Skin of body (tissue), 2 donors: Measurements from ENCODE around the gene UMAD1. TPM values are rescaled to one million over a fixed set of nuclear protein-coding genes. Genes with fewer than 3 reads are reported as not detected.

ENCODE experiments used
- DNase-seq: peaks from one replicate; lab custom pipeline; 2025; lab: John Stamatoyannopoulos, UW
- total RNA-seq: library from RNA; depleted of rRNA; stranded (reverse); fragments of >200 nt; gene quantifications from one replicate; pipeline ENCODE4 v1.2.3, GENCODE V29; 2014

The UMAD1 gene
- total RNA-seq, 1 donor from 2014 or later, result 8.5 TPM

DNA sequence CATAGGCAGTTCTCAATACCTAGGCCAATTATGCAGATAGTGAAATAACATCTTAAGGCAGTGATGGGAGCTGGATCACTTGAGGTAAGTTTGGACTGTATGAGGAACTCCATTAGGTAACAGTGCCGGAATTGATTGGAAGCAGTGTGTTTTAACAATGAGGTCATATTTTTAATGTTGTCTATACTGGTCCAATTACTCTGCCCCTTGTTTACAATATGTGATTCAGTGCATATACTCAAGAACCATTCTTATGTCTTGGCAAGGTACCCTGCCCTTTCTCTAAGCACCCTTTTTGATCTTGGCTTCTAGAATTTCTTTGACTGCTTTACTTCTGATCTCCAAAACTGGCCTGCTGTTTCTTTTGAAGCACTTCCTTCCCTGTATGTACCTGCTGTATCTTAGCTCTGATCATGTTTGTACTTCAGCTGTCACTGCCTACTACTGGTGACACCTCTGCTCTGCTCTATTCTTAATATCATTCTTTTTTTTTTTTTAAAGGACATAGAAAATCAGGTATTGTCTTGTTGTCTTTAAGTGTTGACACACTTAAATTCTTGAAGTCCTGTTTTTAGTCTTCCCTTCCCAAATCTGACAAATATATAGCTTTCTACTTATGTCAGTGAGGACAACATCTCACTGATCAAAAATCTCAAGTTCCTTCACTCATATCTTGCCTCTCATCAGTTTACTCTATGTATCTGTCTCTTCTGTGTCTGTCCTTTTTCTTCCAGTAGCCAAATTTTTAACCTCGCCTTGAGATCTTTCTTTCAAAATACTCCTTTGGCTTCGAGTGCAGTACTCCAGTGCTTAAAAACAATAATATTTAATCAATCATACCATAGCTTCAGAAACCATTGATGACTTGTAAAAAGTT is 124.2 kb downstream of the UMAD1 start:
- DNase-seq, result no peak

DNA sequence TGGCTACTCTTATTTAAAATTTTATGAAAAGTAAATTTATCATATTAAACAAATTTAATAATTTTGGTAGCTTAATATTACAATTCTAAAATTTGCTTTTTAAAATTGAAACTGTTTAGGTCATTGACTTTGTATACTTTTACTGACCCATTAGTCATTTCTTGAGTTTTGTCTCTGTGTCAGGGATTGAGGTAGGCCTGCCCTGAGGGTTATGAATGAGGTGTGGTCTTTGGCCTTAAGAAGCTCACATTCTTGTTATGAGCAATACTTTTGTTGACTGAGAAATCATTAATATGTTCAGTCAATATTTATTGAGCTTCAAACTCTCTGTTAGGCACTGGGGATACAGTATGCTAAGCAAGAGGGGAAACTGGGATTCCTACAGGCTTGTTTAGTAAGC is 124.9 kb downstream of the UMAD1 start:
- DNase-seq, result no peak

DNA sequence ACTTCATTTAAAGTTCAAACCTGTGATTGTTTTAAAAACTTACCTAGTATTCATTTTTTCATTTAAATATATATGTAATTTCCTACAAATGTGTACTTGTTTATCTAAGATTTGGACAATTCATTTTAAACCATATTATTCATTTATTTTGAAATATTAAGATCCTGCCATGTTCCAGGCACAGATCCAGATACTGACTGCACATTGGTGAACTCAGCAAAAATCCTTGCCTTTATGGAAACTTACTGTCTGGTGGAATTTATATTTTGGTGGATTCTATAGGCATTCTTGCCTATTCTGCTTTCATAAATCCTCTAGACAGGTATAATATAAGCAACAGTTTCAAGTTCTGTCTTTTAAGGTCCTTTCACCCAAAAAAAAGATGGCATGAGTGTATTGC is 126.1 kb downstream of the UMAD1 start:
- no peak for DNase-seq

DNA sequence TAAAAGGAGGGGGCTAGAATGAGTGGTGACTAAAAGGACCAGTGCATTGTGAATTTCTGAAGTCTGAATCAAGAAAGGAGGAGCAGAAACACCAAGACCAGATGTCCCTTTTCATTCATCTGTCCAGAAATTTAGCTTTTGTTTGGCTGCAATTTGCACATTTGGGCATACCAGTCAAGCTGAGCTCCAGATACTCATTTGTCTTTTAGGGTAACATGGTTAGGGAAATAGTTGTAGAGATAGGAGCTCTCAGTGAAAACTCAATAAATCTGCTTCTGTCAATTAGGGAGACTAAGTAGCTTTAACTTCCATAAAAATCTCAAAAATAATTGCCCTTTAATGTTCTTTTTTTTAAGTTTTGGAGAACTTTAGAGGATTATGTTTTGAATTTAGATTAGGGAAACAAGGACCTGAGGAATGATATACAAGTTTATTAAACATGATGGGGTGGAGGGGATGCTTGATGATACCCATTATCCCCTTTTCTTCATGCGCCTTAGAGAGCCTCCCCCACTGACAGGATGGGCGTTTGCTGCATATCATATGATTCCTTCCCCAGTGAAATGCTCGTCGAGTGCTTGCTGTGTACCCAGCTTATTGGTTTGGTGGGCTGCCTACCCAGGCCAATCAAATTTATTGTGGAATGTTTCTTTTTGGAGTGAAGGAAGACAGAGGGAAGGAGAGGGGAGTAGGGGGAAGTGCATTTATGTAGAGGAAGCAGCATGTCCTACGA is 128.6 kb downstream of the UMAD1 start:
- DNase-seq, result no peak

- no peak for DNase-seq
These were observed 129.4 kb downstream of the UMAD1 start for GRCh38 chr7:7769710-7770627.

GRCh38 chr7:7771452-7771851 is 130.9 kb downstream of the UMAD1 start:
- DNase-seq, result no peak

DNA sequence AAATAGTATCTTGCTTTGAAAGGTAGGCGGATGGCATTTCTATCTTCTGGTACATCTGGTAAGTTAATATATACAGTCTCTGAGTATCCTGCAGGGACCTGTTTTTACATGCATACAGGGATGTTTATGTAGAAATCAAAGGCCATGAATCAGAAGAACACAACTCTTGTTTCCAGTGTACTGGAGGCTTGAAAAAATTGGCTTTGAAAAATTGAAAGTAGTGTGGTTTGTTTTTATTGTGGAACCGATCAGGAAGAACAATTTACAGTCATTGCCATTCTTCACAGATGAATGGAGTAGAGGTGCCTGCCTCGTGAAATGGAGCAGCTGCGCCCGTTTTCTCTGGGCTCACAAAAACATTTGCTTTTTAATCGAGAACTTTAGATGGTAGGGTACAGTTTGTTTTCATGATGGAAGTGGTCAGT is 131.9 kb downstream of the UMAD1 start:
- no peak for DNase-seq

DNA sequence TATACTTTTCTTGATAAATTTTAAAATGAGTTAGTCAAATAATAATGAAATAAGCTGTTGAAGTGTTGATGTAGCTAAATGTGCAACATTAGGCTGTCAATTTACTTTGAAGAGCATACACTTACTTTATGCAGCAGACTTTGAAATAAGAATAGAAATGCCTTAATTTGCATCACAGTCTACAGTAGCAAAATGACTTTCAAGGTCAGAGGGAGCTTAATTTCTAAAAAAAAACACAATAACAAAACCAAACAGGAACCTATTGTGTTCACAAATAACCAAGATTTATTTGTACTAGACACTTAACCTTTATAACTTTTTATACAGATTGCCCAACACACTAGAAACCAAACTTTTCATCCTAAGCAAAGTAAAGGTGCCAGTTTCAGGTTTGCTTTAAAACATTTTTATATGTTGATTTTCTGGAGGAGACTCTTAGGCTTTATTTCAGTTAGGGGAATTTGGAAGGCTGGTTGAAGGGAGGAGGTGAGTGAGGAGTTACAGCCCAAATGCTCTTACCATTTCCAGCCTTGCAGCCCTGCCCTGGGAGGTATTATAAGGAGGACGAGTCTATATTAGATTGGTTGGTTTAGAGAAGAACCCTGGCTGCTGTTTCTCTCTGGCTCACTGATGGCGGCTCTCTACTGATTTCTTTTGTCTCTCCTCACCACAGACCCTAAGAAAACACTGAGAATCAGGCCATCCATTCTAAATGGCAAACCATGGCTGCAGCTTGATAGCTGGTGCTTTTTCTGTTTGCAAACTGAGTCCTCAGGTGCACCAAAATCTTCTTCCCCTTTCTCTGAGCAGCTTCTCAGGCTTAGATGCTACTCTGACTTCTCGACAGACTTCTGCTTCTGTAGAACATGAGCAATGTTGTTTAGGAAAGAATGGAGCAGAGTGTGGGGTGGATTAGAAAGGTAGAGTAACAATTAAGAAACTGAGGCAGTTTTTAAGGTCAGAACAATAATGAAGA is 133.1 kb downstream of the UMAD1 start:
- no peak for DNase-seq

DNA sequence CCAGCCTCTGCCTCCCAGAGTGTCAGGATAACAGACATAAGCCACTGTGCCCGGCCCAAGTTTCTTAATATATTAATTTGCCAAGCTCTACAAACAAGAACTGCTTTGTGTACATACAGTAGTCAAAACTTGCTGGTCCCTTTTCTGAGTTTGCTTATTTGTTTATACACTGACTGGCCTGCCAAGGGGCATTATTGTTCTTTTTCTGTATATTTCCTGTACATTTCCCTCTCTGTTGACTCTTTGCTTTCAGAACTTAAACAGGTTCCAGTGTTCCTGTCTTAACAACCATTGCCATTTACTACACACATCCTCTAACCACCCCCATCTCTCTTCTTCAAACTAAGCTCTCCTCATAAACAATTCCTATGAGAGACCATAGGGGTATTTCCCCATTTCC is 139.3 kb downstream of the UMAD1 start:
- no peak for DNase-seq

- no peak for DNase-seq
These were observed 142.4 kb downstream of the UMAD1 start for GRCh38 chr7:7783001-7783400.

- DNase-seq, result no peak
These were observed 144.9 kb downstream of the UMAD1 start for GRCh38 chr7:7785344-7785973.

DNA sequence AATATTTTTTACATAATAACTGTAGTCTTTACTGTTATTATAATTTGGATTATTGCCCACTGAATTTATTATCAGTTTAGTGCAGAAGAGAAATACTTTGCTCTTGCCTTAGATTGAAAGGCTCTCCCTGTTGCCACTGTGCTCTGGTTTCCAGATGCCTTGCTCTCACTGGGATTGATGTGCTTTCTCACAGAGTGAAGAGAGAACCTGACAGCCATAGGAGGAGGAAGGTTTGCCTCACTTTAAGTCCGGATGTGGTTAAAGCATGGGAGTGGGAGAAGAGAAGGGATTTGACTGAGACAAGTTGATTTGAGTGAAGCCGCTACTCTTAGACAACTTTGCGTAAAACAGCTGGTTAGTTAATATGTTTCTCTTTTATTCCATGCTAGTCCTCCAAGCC is 146.0 kb downstream of the UMAD1 start:
- no peak for DNase-seq

GRCh38 chr7:7789551-7789988 is 149.0 kb downstream of the UMAD1 start:
- no peak for DNase-seq

DNA sequence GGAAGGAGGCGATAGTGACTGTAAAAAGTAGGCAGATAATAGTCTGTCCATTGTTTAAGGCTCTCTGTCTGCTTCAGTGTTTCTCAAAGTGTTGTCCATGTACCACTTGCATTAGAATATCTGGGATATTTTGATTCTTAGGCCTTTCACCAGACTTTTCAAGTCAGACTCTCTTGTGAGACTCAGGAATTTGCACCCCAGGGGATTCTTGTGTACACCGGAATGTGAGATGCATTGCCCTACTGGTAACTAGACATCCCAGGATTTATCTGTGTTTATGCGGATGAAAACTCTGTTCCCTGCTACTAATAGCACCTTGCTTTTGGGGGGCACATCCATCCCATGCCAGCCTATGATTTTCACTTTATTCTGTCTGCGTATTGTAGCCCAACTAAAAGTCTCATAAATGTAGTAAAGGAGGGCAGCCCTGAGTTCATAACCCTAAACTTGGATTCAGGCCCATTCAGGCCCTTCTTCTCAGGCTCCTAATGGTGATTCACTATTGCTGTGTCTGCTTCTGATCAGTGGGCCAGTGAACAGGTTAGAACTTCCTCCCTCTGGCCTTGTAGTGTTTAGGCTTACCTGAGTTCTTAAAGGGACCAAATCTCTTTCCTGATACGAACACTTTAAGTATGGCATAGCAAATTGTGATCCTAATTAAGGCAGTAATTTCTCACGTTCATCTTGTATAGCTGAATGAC is 149.6 kb downstream of the UMAD1 start:
- DNase-seq, result no peak

DNA sequence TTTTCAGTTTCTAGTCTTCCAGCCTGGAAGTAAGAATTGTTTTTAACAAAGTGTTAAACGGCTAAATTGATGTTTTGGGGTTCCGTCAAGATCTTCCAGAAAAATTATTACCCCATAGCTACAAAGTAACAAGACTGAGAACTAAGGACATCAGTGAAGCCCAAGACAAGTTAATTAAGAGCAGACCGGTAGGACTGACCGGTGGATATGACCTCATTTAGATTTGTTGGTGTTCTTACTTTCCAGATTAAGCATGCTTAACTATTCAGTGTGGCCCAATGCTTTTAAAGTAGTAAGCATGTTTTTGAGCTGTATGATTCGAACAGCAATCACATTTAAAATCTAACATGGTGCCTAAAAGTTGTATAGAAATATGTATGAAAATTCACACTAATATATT is 151.0 kb downstream of the UMAD1 start:
- DNase-seq, result no peak

- no peak for DNase-seq
These were observed 151.5 kb downstream of the UMAD1 start for GRCh38 chr7:7792056-7792455.

- DNase-seq, result no peak
These were observed 152.7 kb downstream of the UMAD1 start for GRCh38 chr7:7793249-7793648.

- DNase-seq, result no peak
These were observed 153.4 kb downstream of the UMAD1 start for GRCh38 chr7:7793921-7794320.

- DNase-seq, result no peak
These were observed 154.7 kb downstream of the UMAD1 start for GRCh38 chr7:7795203-7795602.
